PFSK-1 (cell line): ENCODE measurements around the gene ZNF428.

ENCODE experiments used
- FOXP2 ChIP-seq: optimal IDR thresholded peaks from 2 replicates; pipeline ENCODE3; 2011; ENCODE audit warnings: borderline replicate concordance, control low read depth, inconsistent platforms; ENCODE audit not compliant: insufficient read depth; ENCODE audit errors: extremely low read length, extremely low read depth
- POLR2AphosphoS5 ChIP-seq: IDR thresholded peaks from 2 replicates; pipeline ENCODE4 v1.6.1; 2012; ENCODE audit warnings: low read depth, mild to moderate bottlenecking, control low read depth, low read length, moderate library complexity
- SIN3A ChIP-seq: IDR thresholded peaks from 2 replicates; pipeline ENCODE4 v1.6.1; 2012; ENCODE audit warnings: mild to moderate bottlenecking, low read length, moderate library complexity, borderline replicate concordance; ENCODE audit not compliant: insufficient read depth
- TAF1 ChIP-seq: IDR thresholded peaks from 2 replicates; pipeline ENCODE4 v1.6.1; 2012; ENCODE audit warnings: low read length, control low read depth, borderline replicate concordance; ENCODE audit not compliant: insufficient read depth
- TF ChIP-seq, protein P1 (sequence below), 2 experiments: IDR thresholded peaks; 2 replicates each; pipeline versions ENCODE4 v1.6.1 to v1.8.0; 2011 to 2012; ENCODE audit warnings: low read depth in 2 of 2, low read length in 2 of 2, control low read depth in 1 of 2, inconsistent platforms in 1 of 2, mild to moderate bottlenecking in 1 of 2, moderate library complexity in 1 of 2; ENCODE audit not compliant: insufficient read depth in 1 of 2

The ZNF428 gene

DNA sequence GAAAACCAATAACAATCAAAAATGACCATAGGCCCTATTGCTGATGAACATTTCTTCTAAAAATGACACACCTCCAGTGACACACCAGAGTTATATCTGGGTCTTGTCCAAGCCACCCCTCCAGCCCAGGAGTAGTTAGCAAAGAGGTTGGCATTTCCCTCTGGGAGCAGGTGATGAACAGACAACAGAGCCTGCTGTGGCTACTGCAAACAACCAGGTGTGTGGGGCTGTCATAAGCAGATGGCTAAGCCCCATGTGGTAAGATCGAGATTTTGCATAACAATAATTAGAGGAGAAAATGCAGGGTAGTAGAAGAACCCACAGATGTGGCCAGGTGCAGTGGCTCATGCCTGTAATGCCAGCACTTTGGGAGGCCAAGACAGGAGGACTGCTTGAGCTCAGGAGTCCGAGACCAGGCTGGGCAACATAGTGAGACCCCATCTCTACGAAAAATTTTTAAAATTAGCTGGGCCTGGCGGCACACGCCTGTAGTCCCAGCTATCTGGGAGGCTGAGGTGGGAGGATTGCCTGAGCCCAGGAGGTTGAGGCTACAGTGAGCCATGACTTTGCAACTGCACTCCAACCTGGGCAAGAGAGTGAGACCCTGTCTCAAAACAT is 49.1 kb downstream of the ZNF428 start:
- TF ChIP-seq FOXP2, result no peak
- TF ChIP-seq POLR2AphosphoS5, result no peak
- TF ChIP-seq SIN3A, result no peak
- TF ChIP-seq, protein P1, sequence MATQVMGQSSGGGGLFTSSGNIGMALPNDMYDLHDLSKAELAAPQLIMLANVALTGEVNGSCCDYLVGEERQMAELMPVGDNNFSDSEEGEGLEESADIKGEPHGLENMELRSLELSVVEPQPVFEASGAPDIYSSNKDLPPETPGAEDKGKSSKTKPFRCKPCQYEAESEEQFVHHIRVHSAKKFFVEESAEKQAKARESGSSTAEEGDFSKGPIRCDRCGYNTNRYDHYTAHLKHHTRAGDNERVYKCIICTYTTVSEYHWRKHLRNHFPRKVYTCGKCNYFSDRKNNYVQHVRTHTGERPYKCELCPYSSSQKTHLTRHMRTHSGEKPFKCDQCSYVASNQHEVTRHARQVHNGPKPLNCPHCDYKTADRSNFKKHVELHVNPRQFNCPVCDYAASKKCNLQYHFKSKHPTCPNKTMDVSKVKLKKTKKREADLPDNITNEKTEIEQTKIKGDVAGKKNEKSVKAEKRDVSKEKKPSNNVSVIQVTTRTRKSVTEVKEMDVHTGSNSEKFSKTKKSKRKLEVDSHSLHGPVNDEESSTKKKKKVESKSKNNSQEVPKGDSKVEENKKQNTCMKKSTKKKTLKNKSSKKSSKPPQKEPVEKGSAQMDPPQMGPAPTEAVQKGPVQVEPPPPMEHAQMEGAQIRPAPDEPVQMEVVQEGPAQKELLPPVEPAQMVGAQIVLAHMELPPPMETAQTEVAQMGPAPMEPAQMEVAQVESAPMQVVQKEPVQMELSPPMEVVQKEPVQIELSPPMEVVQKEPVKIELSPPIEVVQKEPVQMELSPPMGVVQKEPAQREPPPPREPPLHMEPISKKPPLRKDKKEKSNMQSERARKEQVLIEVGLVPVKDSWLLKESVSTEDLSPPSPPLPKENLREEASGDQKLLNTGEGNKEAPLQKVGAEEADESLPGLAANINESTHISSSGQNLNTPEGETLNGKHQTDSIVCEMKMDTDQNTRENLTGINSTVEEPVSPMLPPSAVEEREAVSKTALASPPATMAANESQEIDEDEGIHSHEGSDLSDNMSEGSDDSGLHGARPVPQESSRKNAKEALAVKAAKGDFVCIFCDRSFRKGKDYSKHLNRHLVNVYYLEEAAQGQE (IDR thresholded peaks at IDR 0.05; ENCODE audit: insufficient read depth in 1 of 2, low read depth in 2 of 2, low read length in 2 of 2), result no peak
- TF ChIP-seq TAF1, result no peak

DNA sequence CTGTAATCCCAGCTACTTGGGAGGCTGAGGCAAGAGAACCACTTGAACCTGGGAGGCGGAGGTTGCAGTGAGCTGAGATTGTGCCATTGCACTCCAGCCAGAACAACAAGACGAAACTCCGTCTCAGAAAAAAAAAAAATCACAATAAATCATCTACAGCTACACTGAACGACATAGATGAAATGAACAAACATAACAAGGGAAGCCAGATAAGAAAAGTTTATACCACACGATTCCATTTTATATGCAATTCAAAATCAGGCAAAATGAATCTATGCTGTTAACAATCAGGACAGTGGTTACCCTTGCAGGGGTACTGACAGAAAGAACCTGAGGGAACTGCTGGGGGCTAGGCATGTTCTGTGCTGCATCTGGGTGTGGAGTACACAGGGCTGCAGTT is 49.8 kb downstream of the ZNF428 start:
- TF ChIP-seq, protein P1 (IDR thresholded peaks at IDR 0.05; ENCODE audit: insufficient read depth in 1 of 2, low read depth in 2 of 2, low read length in 2 of 2), result no peak
- TF ChIP-seq FOXP2 (no peak), POLR2AphosphoS5 (no peak), TAF1 (no peak)

DNA sequence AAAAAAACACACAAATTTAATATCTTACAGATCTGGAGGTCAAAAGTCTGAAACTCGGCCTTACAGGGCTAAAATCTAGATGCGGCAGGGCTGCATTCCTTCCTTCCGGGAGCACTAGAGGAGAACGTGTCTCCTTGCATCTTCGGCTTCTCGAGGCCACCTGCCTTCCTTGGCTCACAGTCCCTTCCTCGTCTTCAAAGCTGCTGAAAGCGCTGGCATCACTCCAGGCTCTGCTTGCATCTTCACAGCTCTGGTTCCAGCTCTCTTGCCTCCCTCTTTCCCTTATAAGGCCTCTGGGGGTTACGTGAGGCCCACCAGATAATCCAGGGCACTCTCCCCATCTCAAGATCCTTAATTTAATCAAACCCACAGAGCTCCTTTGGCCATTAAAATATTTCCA is 54.6 kb downstream of the ZNF428 start:
- TF ChIP-seq POLR2AphosphoS5 (no peak), FOXP2 (no peak), TAF1 (no peak), SIN3A (no peak)
- TF ChIP-seq, protein P1 (IDR thresholded peaks at IDR 0.05; ENCODE audit: insufficient read depth in 1 of 2, low read depth in 2 of 2, low read length in 2 of 2), result no peak

DNA sequence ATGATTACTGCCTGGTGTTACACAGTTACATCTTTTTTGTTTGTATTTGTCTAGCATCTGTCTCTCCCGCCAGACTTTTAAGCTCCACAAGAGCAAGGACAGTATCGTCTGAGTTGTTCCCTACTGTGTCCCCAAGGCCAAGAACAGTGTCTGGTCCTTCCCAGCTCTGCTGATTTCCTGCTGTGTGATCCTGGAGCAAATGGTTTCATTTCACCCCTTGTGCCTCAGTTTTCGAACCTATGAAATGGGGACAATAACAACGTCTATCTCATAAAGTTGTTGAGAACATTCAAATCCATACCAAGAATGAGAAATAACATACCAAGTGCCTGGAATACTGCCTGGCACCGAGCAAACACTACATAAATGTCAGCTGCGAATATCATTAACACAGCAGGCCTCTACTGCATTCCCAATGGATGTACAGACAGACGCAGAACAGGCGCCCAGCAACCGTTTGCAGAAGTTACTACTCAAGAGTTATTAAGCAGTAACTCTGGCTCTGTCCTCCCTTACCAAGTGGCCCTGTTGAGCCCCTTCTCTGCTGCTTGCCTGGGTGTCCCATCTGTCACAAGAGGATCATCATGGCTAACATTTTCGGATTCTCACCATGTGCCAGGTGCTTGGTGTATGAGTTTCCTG is 55.5 kb downstream of the ZNF428 start:
- TF ChIP-seq, protein P1 (IDR thresholded peaks at IDR 0.05; ENCODE audit: insufficient read depth in 1 of 2, low read depth in 2 of 2, low read length in 2 of 2), result no peak
- no peak for TF ChIP-seq TAF1
- no peak for TF ChIP-seq POLR2AphosphoS5
- no peak for TF ChIP-seq FOXP2
- TF ChIP-seq SIN3A, result no peak

DNA sequence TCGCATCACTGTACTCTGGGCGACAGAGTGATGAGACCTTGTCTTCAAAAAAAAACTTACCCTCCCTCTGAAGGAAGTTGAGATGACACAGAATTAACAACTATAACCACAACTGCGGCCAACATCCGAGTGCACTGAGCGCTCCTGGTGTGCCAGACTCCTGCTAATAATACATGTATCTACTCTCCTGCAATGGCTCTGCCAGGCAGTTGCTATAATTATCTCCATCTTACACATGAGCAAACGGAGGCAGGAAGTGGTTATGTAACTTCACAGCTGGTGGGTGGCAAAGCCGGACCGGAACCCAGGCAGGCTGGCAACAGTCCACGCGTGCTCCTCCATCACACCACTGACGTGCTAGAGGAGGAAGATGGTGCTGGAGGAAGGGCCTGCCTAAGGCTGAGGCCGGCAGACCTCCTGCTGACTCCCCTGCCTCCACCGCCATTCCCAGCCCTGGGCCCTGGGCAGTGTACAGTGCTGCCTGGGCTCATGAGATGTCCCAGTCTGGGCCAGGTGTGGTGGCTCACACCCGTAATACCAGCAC is 56.7 kb downstream of the ZNF428 start:
- peak; percentile 53 for TF ChIP-seq FOXP2
- TF ChIP-seq, protein P1 (IDR thresholded peaks at IDR 0.05; ENCODE audit: insufficient read depth in 1 of 2, low read depth in 2 of 2, low read length in 2 of 2), result no peak; a peak in 1 of 4 replicates
- no peak for TF ChIP-seq TAF1
